K562 (cell line): Measurements from ENCODE around the gene FA2H. TPM values are rescaled to one million over a fixed set of nuclear protein-coding genes. Genes with fewer than 3 reads are reported as not detected.
A peak's percentile ranks its signal among the peaks of the same experiment; 100 is the strongest.

ENCODE experiments used
- ATAC-seq: fragments of 200-7000 bp; cut with Tn5 transposase; 3 replicates; pipeline ENCODE4 v1.9.1; 2020; ENCODE audit warnings: moderate library complexity
- BruUV-seq: library from RNA; stranded (reverse); fragments of 400-500 nt; replicated peaks from 2 replicates; lab custom pipeline; 2021; lab: Mats Ljungman, UMichigan
- CTCF ChIA-PET: fragments of 300-600 bp; formaldehyde crosslinking; extraction: SDS; loops from one replicate; lab custom pipeline; 2021; ENCODE audit warnings: low intra/inter-chr PET ratio; lab: Yijun Ruan, JAX
- POLR2A ChIA-PET: fragments of 300-600, 350-650 bp; sonication (Branson Sonifier 250); formaldehyde crosslinking; extraction: SDS; loops from one replicate; lab custom pipeline; 2021; ENCODE audit warnings: antibody characterized with exemption, inconsistent platforms; lab: Yijun Ruan, JAX
- DNase-seq, 4 experiments: peaks; one replicate each; pipeline versions ENCODE4 v3.0.0 to v3.0.0-alpha.2; 2011 to 2018; ENCODE audit warnings: low spot score in 3 of 4, mixed read lengths in 3 of 4; ENCODE audit errors: extremely low read depth in 1 of 4
- FAIRE-seq: peaks from 2 replicates; lab custom pipeline; 2011; peaks lifted over from hg19 to GRCh38; lab: Jason Lieb, UNC
- H2AFZ ChIP-seq: 2 replicates; pipeline ENCODE4 v1.6.0; 2011; ENCODE audit warnings: low read depth, low read length, control low read depth, inconsistent platforms
- H3K27ac ChIP-seq: fragments of 200-600 bp; 3 replicates; pipeline ENCODE4 v1.8.0; 2011; ENCODE audit warnings: low read depth, mild to moderate bottlenecking, control low read depth, inconsistent platforms, low read length, moderate library complexity, mixed read lengths; ENCODE audit errors: extremely low read depth
- H3K27me3 ChIP-seq, 2 experiments: fragments of 300-600 bp in 1 of 2; 2 replicates in 1 of 2; 3 replicates in 1 of 2; pipeline versions ENCODE4 v1.6.0 to v1.8.0; 2011; ENCODE audit warnings: inconsistent platforms in 2 of 2, low read length in 2 of 2, mild to moderate bottlenecking in 1 of 2, mixed read lengths in 1 of 2, moderate library complexity in 1 of 2; ENCODE audit not compliant: control insufficient read depth in 2 of 2, insufficient read depth in 2 of 2
- H3K36me3 ChIP-seq: fragments of 300-600 bp; 3 replicates; pipeline ENCODE4 v1.8.0; 2011; ENCODE audit warnings: mild to moderate bottlenecking, low read length, inconsistent platforms; ENCODE audit not compliant: control insufficient read depth, insufficient read depth
- H3K4me1 ChIP-seq, 2 experiments: fragments of 200-600 bp in 1 of 2; replicated peaks in 1 of 2; 2 replicates in 1 of 2; 3 replicates in 1 of 2; pipeline versions ENCODE4 v1.5.1 to v1.8.0; 2011; ENCODE audit warnings: inconsistent platforms in 2 of 2, low read length in 2 of 2, mild to moderate bottlenecking in 1 of 2, mixed read lengths in 1 of 2, moderate library complexity in 1 of 2; ENCODE audit not compliant: control insufficient read depth in 2 of 2, insufficient read depth in 2 of 2
- H3K4me2 ChIP-seq: 2 replicates; pipeline ENCODE4 v1.6.1; 2011; ENCODE audit warnings: low read length, control low read depth, inconsistent platforms, mixed read lengths; ENCODE audit not compliant: insufficient read depth
- H3K4me3 ChIP-seq: fragments of 200-600 bp; sonication (generic), shearing (Covaris generic); 2 replicates; pipeline ENCODE4 v1.5.1; 2016; ENCODE audit warnings: control low read depth, inconsistent platforms
- H3K79me2 ChIP-seq: fragments of 200-600 bp; 3 replicates; pipeline ENCODE4 v1.8.0; 2011; ENCODE audit warnings: low read length, inconsistent platforms; ENCODE audit not compliant: control insufficient read depth, insufficient read depth
- H3K9ac ChIP-seq, 2 experiments: 2 replicates each; pipeline versions ENCODE4 v1.6.0 to v1.6.1; 2011; ENCODE audit warnings: low read depth in 2 of 2, low read length in 2 of 2, control low read depth in 1 of 2, inconsistent platforms in 1 of 2, mild to moderate bottlenecking in 1 of 2, mixed read lengths in 1 of 2; ENCODE audit not compliant: insufficient read depth in 1 of 2
- H3K9me1 ChIP-seq: one replicate; pipeline ENCODE4 v1.6.0; 2011; ENCODE audit warnings: inconsistent platforms, mild to moderate bottlenecking, low read length, moderate library complexity; ENCODE audit not compliant: control insufficient read depth, insufficient read depth
- H3K9me3 ChIP-seq: replicated peaks from 2 replicates; pipeline ENCODE4 v1.5.1; 2011; ENCODE audit warnings: low read depth, low read length, inconsistent platforms; ENCODE audit not compliant: control insufficient read depth, insufficient read depth
- H4K20me1 ChIP-seq: replicated peaks from 2 replicates; pipeline ENCODE4 v1.6.1; 2011; ENCODE audit warnings: low read length, inconsistent platforms, mixed read lengths; ENCODE audit not compliant: control insufficient read depth, insufficient read depth
- ATF7 ChIP-seq: fragments of 450-650 bp; IDR thresholded peaks from 2 replicates; pipeline ENCODE4 v1.7.1; 2014; ENCODE audit warnings: mild to moderate bottlenecking, moderate library complexity
- GTF2E2 ChIP-seq: fragments of 200-800 bp; sonication (Bioruptor generic); IDR thresholded peaks from 2 replicates; pipeline ENCODE4 v1.6.1; 2016; ENCODE audit warnings: missing genetic modification characterization, missing compliant biosample characterization
- MYBL2 ChIP-seq, 2 experiments: fragments of 450-650 bp in 1 of 2; sonication (generic) in 1 of 2; formaldehyde crosslinking in 1 of 2; IDR thresholded peaks; 2 replicates each; pipeline versions ENCODE4 v1.6.1 to v1.8.1; 2017 to 2022; ENCODE audit warnings: borderline replicate concordance in 1 of 2, inconsistent platforms in 1 of 2, low read depth in 1 of 2, mild to moderate bottlenecking in 1 of 2, missing genetic modification reagents in 1 of 2, moderate library complexity in 1 of 2
- ZBTB43 ChIP-seq: sonication (generic); formaldehyde crosslinking; IDR thresholded peaks from 2 replicates; pipeline ENCODE4 v1.8.0; 2023; ENCODE audit warnings: mild to moderate bottlenecking, missing genetic modification reagents
- ZBTB7A ChIP-seq: IDR thresholded peaks from 2 replicates; pipeline ENCODE4 v1.6.1; 2011; ENCODE audit warnings: low read depth, mild to moderate bottlenecking, low read length, moderate library complexity, borderline replicate concordance; ENCODE audit not compliant: control insufficient read depth
- WGBS: fragments of 100-300 bp; shearing (Covaris generic); methylation state at CpG from one replicate; pipeline ENCODE4 v1.1.6; 2016; ENCODE audit warnings: low coverage, mixed read lengths; ENCODE audit not compliant: insufficient coverage; ENCODE audit errors: missing lambda C conversion rate; 5-methylcytosine and 5-hydroxymethylcytosine counted together
- in situ Hi-C: fragments of 300-500 bp; cut with MboI; formaldehyde crosslinking; loops from 4 replicates; pipeline ENCODE4 v1.15.0; 2018; ENCODE audit warnings: inconsistent platforms, mixed read lengths
- intact Hi-C: fragments of 100-400 bp; cut with micrococcal nuclease; formaldehyde crosslinking; loops from 2 replicates; pipeline ENCODE4 v1.14.2; 2022
- polyA plus RNA-seq, 8 experiments: library from polyadenylated mRNA; depleted of rRNA in 4 of 8; stranded (reverse) in 5 of 8; unstranded in 3 of 8; fragments of >200 nt; fragmentation: Nextera tagmentation in 2 of 8; fragmentation: Illumina TruSeq in 1 of 8; extraction: Ambion mirVana in 2 of 8; extraction: Trizol in 1 of 8; gene quantifications; 2 replicates each; pipeline versions ENCODE4 v1.2.1 to v1.2.3, GENCODE V29; 2011 to 2014; ENCODE audit warnings: inconsistent platforms in 1 of 8, missing spikeins in 1 of 8
- total RNA-seq, 7 experiments: library from RNA; depleted of rRNA in 6 of 7; stranded (reverse); fragments of >200 nt in 6 of 7; fragmentation: Illumina TruSeq in 2 of 7; extraction: Trizol in 2 of 7; gene quantifications; 2 replicates each; pipeline versions ENCODE4 v1.2.1 to v1.2.3, GENCODE V29; 2011 to 2021; ENCODE audit warnings: low replicate concordance in 1 of 7
- TF ChIP-seq, protein P1 (sequence below), 2 experiments: fragments of 450-650 bp; IDR thresholded peaks; 2 replicates each; pipeline ENCODE4 v1.6.1; 2016
- TF ChIP-seq, protein P2 (sequence below): fragments of 250-450 bp; sonication (Bioruptor Pico); IDR thresholded peaks from 2 replicates; pipeline ENCODE4 v1.4.0; 2020

FA2H gene
- total and polyA plus RNA-seq, 9 of the 15 experiments (the other 6 are each of a cell fraction or from before 2014, with no cell fraction given): not detected

DNA sequence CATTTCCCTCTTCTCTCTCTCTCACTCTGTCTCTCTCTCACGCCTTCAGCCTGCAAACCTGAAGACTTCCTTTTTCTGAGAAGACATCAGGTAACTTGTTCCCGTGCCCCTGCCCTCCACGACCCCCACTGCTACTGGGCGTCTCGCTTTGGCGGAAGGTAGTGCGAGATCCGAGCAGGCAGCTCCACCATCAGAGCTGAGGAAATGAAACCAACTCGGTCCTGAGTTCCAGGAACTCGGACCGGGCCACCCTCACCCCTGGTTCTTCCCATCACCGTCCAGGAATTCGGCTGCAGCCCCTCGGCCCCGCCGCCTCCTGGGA lies 74.5 kb downstream of the FA2H start:
- WGBS: 11% methylated on average over 10 of the region's 16 CpGs
- Histone ChIP-seq H3K79me2 (no peaks in the 10 kb centered on the region; the same call in 2 of the 3 replicates), H3K27me3 (no peaks in the 10 kb centered on the region), H3K27ac (peak overlapping the region; percentile 74), H3K4me3 (peak overlapping the region; percentile 45), H3K4me2 (peak overlapping the region; percentile 85), H3K9me1 (no peaks in the 10 kb centered on the region), H4K20me1 (no peaks in the 10 kb centered on the region), H3K4me1 (peaks cover 10 to 11% of the 10 kb centered on the region in 2 experiments), H3K36me3 (no peaks in the 10 kb centered on the region), H3K9me3 (no peaks in the 10 kb centered on the region), H2AFZ (peak overlapping the region; percentile 98), H3K9ac (peak overlapping the region; percentile 67 to 93)
- in situ Hi-C loops: loop anchor here (25.0 kb wide), 1 partner anchor 437 kb away; the partner anchor contains the start of gene ZFP1
- FAIRE-seq (no peak), ATAC-seq (peak; percentile 22), DNase-seq (peak in 2 of 4 experiments; percentile 20 to 40)
- ChIA-PET POLR2A (interaction anchor here (0.9 to 2.7 kb wide), 3 partner anchors 12 to 51 kb away, joined by 3 to 7 read pairs (median 6); partner anchors contain the start of gene RFWD3), CTCF (no interaction called here)
- no TSS peak for BruUV-seq
- no peak for TF ChIP-seq ZBTB43 (CRISPR knock-in tag)
- no peak for TF ChIP-seq MYBL2 (IDR thresholded peaks at IDR 0.05; ENCODE audit: low read depth)
- TF ChIP-seq MYBL2 (CRISPR knock-in tag; IDR thresholded peaks at IDR 0.05; ENCODE audit: borderline replicate concordance): no peak
- TF ChIP-seq ZBTB7A: peak; percentile 60; the same call in 1 of the 2 replicates
- TF ChIP-seq, protein P1, sequence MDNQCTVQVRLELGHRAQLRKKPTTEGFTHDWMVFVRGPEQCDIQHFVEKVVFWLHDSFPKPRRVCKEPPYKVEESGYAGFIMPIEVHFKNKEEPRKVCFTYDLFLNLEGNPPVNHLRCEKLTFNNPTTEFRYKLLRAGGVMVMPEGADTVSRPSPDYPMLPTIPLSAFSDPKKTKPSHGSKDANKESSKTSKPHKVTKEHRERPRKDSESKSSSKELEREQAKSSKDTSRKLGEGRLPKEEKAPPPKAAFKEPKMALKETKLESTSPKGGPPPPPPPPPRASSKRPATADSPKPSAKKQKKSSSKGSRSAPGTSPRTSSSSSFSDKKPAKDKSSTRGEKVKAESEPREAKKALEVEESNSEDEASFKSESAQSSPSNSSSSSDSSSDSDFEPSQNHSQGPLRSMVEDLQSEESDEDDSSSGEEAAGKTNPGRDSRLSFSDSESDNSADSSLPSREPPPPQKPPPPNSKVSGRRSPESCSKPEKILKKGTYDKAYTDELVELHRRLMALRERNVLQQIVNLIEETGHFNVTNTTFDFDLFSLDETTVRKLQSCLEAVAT (IDR thresholded peaks at IDR 0.05): no peak
- TF ChIP-seq ATF7: no peak
- TF ChIP-seq, protein P2, sequence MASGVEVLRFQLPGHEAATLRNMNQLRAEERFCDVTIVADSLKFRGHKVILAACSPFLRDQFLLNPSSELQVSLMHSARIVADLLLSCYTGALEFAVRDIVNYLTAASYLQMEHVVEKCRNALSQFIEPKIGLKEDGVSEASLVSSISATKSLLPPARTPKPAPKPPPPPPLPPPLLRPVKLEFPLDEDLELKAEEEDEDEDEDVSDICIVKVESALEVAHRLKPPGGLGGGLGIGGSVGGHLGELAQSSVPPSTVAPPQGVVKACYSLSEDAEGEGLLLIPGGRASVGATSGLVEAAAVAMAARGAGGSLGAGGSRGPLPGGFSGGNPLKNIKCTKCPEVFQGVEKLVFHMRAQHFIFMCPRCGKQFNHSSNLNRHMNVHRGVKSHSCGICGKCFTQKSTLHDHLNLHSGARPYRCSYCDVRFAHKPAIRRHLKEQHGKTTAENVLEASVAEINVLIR (CRISPR knock-in tag): no peak
- TF ChIP-seq GTF2E2: 0 out of 2 replicates have a peak, but pooled peaks have one; percentile 14
- intact Hi-C loops: loop anchor here (10.0 kb wide), 1 partner anchor 435 kb away; no protein-coding TSS in a partner anchor
